ENCODE data around the gene TCHHL1. TPM values are rescaled to one million over a fixed set of nuclear protein-coding genes. Genes with fewer than 3 reads are reported as not detected.

TCHHL1 gene
- total RNA-seq, 6 experiments from 2014 or later: not detected

- WGBS (ENCODE audit: insufficient coverage, low coverage, low lambda C conversion rate, missing lambda C conversion rate): 60% methylated on average over 3 of the region's 24 CpGs
- ATAC-seq: no peak
- intact Hi-C loops (cut with DNase I): no loop called here
- Histone ChIP-seq H3K4me3 (no peak overlapping the region), H3K27me3 (no peaks in the 10 kb centered on the region), H3K36me3 (no peaks in the 10 kb centered on the region), H3K9me3 (no peaks in the 10 kb centered on the region), H3K4me1 (no peaks in the 10 kb centered on the region), H3K27ac (no peak overlapping the region)
- no peak for DNase-seq
- no peak for TF ChIP-seq POLR2A (IDR thresholded peaks at IDR 0.05)
- no peak for TF ChIP-seq CTCF (IDR thresholded peaks at IDR 0.05)
Observed at GRCh38 chr1:152078831-152079441, 9.9 kb downstream of the TCHHL1 start.

- ATAC-seq (no peak), DNase-seq (no peak)
- H3K4me3 ChIP-seq: no peak overlapping the region
- H3K9me3 ChIP-seq: no peaks in the 10 kb centered on the region
- intact Hi-C loops (cut with DNase I): no loop called here
- H3K27ac ChIP-seq: no peak overlapping the region
- H3K36me3 ChIP-seq: no peaks in the 10 kb centered on the region
- 61% methylated on average over 3 of the region's 3 CpGs for WGBS (ENCODE audit: insufficient coverage, low coverage, low lambda C conversion rate, missing lambda C conversion rate)
- no peaks in the 10 kb centered on the region for H3K4me1 ChIP-seq
- no peak for TF ChIP-seq POLR2A (IDR thresholded peaks at IDR 0.05)
- TF ChIP-seq CTCF (IDR thresholded peaks at IDR 0.05): no peak
- no peaks in the 10 kb centered on the region for H3K27me3 ChIP-seq
Observed at GRCh38 chr1:152072311-152072710, 16.6 kb downstream of the TCHHL1 start.

GRCh38 chr1:152071123-152071522 lies 17.7 kb downstream of the TCHHL1 start:
- Histone ChIP-seq H3K4me1 (no peaks in the 10 kb centered on the region), H3K27me3 (no peaks in the 10 kb centered on the region), H3K36me3 (no peaks in the 10 kb centered on the region), H3K9me3 (no peaks in the 10 kb centered on the region), H3K27ac (no peak overlapping the region), H3K4me3 (no peak overlapping the region)
- intact Hi-C loops (cut with DNase I): no loop called here
- DNase-seq (no peak), ATAC-seq (no peak)
- WGBS (ENCODE audit: insufficient coverage, low coverage, low lambda C conversion rate, missing lambda C conversion rate): 32% methylated on average over 3 of the region's 3 CpGs
- TF ChIP-seq CTCF (IDR thresholded peaks at IDR 0.05) (no peak), POLR2A (IDR thresholded peaks at IDR 0.05) (no peak)

- TF ChIP-seq CTCF (IDR thresholded peaks at IDR 0.05) (no peak), POLR2A (IDR thresholded peaks at IDR 0.05) (no peak)
- Histone ChIP-seq H3K27me3 (no peaks in the 10 kb centered on the region), H3K27ac (no peak overlapping the region), H3K4me1 (no peaks in the 10 kb centered on the region), H3K4me3 (no peak overlapping the region), H3K36me3 (no peaks in the 10 kb centered on the region), H3K9me3 (no peaks in the 10 kb centered on the region)
- 50% methylated on average over 1 of the region's 1 CpG for WGBS (ENCODE audit: insufficient coverage, low coverage, low lambda C conversion rate, missing lambda C conversion rate)
- DNase-seq (no peak), ATAC-seq (no peak)
- intact Hi-C loops (cut with DNase I): no loop called here
Observed at GRCh38 chr1:152067929-152068328, 20.9 kb downstream of the TCHHL1 start.

- no peak for TF ChIP-seq POLR2A (IDR thresholded peaks at IDR 0.05)
- TF ChIP-seq CTCF (IDR thresholded peaks at IDR 0.05): no peak
- H3K4me3 ChIP-seq: no peak overlapping the region
- no peaks in the 10 kb centered on the region for H3K4me1 ChIP-seq
- ATAC-seq (no peak), DNase-seq (no peak)
- no peaks in the 10 kb centered on the region for H3K9me3 ChIP-seq
- no peak overlapping the region for H3K27ac ChIP-seq
- no peaks in the 10 kb centered on the region for H3K36me3 ChIP-seq
- intact Hi-C loops (cut with DNase I): no loop called here
- H3K27me3 ChIP-seq: no peaks in the 10 kb centered on the region
Observed at GRCh38 chr1:152067150-152067549, 21.7 kb downstream of the TCHHL1 start.
